Testis (tissue), 2 donors: ENCODE results near the gene LAIR1.

Experiments
- POLR2A ChIP-seq: fragments of 450-650 bp; IDR thresholded peaks from one replicate; pipeline ENCODE4 v1.6.1; 2017; ENCODE audit warnings: antibody characterized with exemption, mild to moderate bottlenecking, moderate library complexity
- TF ChIP-seq, protein P1 (sequence below), 3 experiments: fragments of 450-650 bp in 2 of 3; fragments of 200-600 bp in 1 of 3; sonication (generic) in 1 of 3; IDR thresholded peaks; one replicate each; pipeline ENCODE4 v1.5.1; 2016 to 2019; ENCODE audit warnings: antibody characterized with exemption in 3 of 3, mild to moderate bottlenecking in 2 of 3, moderate library complexity in 1 of 3

DNA sequence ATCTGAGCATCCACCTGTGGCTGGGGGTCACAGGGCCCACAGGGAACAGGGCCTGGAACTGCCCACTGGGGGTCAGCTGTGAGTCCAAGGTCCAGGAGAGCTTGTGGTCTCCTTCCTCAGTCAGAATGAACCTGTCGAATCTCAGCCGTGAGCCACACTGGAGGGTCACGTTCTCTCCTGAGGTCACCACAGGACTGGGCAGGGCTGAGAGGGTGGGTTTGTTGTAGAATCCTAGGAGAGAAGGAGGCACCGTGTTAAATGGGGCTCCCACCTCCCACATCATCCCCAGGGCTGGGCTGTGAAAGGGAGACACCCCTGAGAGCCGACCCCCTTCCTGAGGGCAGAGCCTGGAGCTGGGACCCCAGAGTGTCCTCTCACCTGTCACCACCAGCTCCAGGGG lies 53.2 kb downstream of the LAIR1 start:
- TF ChIP-seq POLR2A, result no peak
- TF ChIP-seq, protein P1, sequence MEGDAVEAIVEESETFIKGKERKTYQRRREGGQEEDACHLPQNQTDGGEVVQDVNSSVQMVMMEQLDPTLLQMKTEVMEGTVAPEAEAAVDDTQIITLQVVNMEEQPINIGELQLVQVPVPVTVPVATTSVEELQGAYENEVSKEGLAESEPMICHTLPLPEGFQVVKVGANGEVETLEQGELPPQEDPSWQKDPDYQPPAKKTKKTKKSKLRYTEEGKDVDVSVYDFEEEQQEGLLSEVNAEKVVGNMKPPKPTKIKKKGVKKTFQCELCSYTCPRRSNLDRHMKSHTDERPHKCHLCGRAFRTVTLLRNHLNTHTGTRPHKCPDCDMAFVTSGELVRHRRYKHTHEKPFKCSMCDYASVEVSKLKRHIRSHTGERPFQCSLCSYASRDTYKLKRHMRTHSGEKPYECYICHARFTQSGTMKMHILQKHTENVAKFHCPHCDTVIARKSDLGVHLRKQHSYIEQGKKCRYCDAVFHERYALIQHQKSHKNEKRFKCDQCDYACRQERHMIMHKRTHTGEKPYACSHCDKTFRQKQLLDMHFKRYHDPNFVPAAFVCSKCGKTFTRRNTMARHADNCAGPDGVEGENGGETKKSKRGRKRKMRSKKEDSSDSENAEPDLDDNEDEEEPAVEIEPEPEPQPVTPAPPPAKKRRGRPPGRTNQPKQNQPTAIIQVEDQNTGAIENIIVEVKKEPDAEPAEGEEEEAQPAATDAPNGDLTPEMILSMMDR (IDR thresholded peaks at IDR 0.05), result no peak
